ENCODE measurements around the gene PLEKHG2. TPM values are rescaled to one million over a fixed set of nuclear protein-coding genes. Genes with fewer than 3 reads are reported as not detected.

The PLEKHG2 gene
- total and polyA plus RNA-seq, 2 experiments from 2014 or later: 25.3 to 34.0 TPM

GRCh38 chr19:39435499-39436349, 23.3 kb downstream of the PLEKHG2 start, which contains the start of gene RPS16:
RPS16 (minus strand) TSS chr19:39435949; CDS start chr19:39435895, 54 bp downstream.
- Histone ChIP-seq H3K4me3 (peak within 1 kb of the TSS; percentile 79), H3K79me2 (peaks cover 28% of the 10 kb centered on the region), H3K36me3 (replicated peaks; ENCODE audit: insufficient read depth, low read depth) (peaks cover 5% of the 10 kb centered on the region), H3K9me3 (ENCODE audit: low read depth) (no peaks in the 10 kb centered on the region), H4K20me1 (ENCODE audit: insufficient read depth, poor library complexity, severe bottlenecking) (peaks cover 18% of the 10 kb centered on the region), H3K27ac (peak within 1 kb of the TSS; percentile 92), H3K4me1 (ENCODE audit: insufficient read depth) (peaks cover 18% of the 10 kb centered on the region), H3K9me2 (replicated peaks; ENCODE audit: insufficient read depth) (no peaks in the 10 kb centered on the region), H2AFZ (peak within 1 kb of the TSS; percentile 5), H3K27me3 (no peaks in the 10 kb centered on the region), H3K4me2 (peak within 1 kb of the TSS; percentile 95)
- peak; percentile 100 for DNase-seq (ENCODE audit: low spot score)
- WGBS (ENCODE audit: low lambda C conversion rate, missing lambda C conversion rate): 1% methylated on average over 55 of the region's 61 CpGs
- TF ChIP-seq EZH2phosphoT487 (IDR thresholded peaks at IDR 0.05; ENCODE audit: low read depth, severe bottlenecking, unreplicated experiment): no peak
- no peak for TF ChIP-seq EZH2 (IDR thresholded peaks at IDR 0.05; ENCODE audit: borderline replicate concordance)
- TF ChIP-seq CTCF (IDR thresholded peaks at IDR 0.05; ENCODE audit: poor library complexity): no peak

GRCh38 chr19:39436350-39436716, 23.9 kb downstream of the PLEKHG2 start:
- Histone ChIP-seq H3K79me2 (peaks cover 28% of the 10 kb centered on the region), H3K27ac (peak overlapping the region; percentile 92), H3K36me3 (replicated peaks; ENCODE audit: insufficient read depth, low read depth) (peaks cover 5% of the 10 kb centered on the region), H3K9me2 (replicated peaks; ENCODE audit: insufficient read depth) (no peaks in the 10 kb centered on the region), H3K4me1 (ENCODE audit: insufficient read depth) (peaks cover 18% of the 10 kb centered on the region), H3K27me3 (no peaks in the 10 kb centered on the region), H4K20me1 (ENCODE audit: insufficient read depth, poor library complexity, severe bottlenecking) (peaks cover 18% of the 10 kb centered on the region), H3K4me2 (peak overlapping the region; percentile 84), H3K4me3 (peak overlapping the region; percentile 26), H2AFZ (no peak overlapping the region), H3K9me3 (ENCODE audit: low read depth) (no peaks in the 10 kb centered on the region)
- no peak for DNase-seq (ENCODE audit: low spot score)
- TF ChIP-seq EZH2phosphoT487 (IDR thresholded peaks at IDR 0.05; ENCODE audit: low read depth, severe bottlenecking, unreplicated experiment) (no peak), CTCF (IDR thresholded peaks at IDR 0.05; ENCODE audit: poor library complexity) (no peak), EZH2 (IDR thresholded peaks at IDR 0.05; ENCODE audit: borderline replicate concordance) (no peak)
- 0% methylated on average over 2 of the region's 2 CpGs for WGBS (ENCODE audit: low lambda C conversion rate, missing lambda C conversion rate)

GRCh38 chr19:39438270-39438934, 25.9 kb downstream of the PLEKHG2 start:
- Histone ChIP-seq H3K4me1 (ENCODE audit: insufficient read depth) (peaks cover 18% of the 10 kb centered on the region), H3K27me3 (no peaks in the 10 kb centered on the region), H4K20me1 (ENCODE audit: insufficient read depth, poor library complexity, severe bottlenecking) (peaks cover 18% of the 10 kb centered on the region), H3K9me2 (replicated peaks; ENCODE audit: insufficient read depth) (no peaks in the 10 kb centered on the region), H3K4me2 (no peak overlapping the region), H2AFZ (no peak overlapping the region), H3K79me2 (peaks cover 27% of the 10 kb centered on the region), H3K9me3 (ENCODE audit: low read depth) (no peaks in the 10 kb centered on the region), H3K36me3 (replicated peaks; ENCODE audit: insufficient read depth, low read depth) (peaks cover 5% of the 10 kb centered on the region), H3K27ac (no peak overlapping the region), H3K4me3 (no peak overlapping the region)
- DNase-seq (ENCODE audit: low spot score): peak; percentile 28
- no peak for TF ChIP-seq EZH2phosphoT487 (IDR thresholded peaks at IDR 0.05; ENCODE audit: low read depth, severe bottlenecking, unreplicated experiment)
- TF ChIP-seq CTCF (IDR thresholded peaks at IDR 0.05; ENCODE audit: poor library complexity): no peak
- WGBS (ENCODE audit: low lambda C conversion rate, missing lambda C conversion rate): 82% methylated on average over 9 of the region's 9 CpGs
